ENCODE measurements around the gene P2RX2. TPM values are rescaled to one million over a fixed set of nuclear protein-coding genes. Genes with fewer than 3 reads are reported as not detected.

P2RX2 gene
- total RNA-seq, 1 experiment from 2014 or later: not detected

DNA sequence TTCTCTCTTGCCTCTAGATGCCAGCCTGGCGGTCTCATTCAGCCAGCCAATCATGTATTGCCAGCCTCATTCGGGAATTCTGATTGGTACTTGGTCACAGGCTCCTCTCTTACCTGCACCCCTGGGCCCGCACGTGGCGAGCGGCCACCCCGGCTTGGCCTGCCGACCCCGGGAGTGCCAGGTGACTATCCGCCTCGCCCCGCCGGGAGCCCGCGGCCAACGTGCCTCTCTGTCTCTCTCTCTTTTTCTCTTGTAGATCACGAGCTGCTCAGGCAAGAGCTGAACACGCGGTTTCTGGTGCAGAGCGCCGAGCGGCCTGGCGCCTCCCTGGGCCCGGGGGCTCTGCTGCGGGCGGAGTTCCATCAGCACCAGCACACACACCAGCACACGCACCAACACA, 47.5 kb upstream of the P2RX2 start (continued):
- TF ChIP-seq, protein P1, sequence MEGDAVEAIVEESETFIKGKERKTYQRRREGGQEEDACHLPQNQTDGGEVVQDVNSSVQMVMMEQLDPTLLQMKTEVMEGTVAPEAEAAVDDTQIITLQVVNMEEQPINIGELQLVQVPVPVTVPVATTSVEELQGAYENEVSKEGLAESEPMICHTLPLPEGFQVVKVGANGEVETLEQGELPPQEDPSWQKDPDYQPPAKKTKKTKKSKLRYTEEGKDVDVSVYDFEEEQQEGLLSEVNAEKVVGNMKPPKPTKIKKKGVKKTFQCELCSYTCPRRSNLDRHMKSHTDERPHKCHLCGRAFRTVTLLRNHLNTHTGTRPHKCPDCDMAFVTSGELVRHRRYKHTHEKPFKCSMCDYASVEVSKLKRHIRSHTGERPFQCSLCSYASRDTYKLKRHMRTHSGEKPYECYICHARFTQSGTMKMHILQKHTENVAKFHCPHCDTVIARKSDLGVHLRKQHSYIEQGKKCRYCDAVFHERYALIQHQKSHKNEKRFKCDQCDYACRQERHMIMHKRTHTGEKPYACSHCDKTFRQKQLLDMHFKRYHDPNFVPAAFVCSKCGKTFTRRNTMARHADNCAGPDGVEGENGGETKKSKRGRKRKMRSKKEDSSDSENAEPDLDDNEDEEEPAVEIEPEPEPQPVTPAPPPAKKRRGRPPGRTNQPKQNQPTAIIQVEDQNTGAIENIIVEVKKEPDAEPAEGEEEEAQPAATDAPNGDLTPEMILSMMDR (IDR thresholded peaks at IDR 0.05 in 2 of 3, conservative IDR thresholded peaks at IDR 0.05 in 1 of 3; ENCODE audit: borderline replicate concordance in 1 of 3, insufficient read depth in 1 of 3, low read depth in 2 of 3, low read length in 2 of 3): no peak
- no peak for TF ChIP-seq POLR2A (IDR thresholded peaks at IDR 0.05; ENCODE audit: borderline replicate concordance, extremely low read depth, insufficient read depth, insufficient read length)
- no peak for TF ChIP-seq EGR1 (IDR thresholded peaks at IDR 0.05; ENCODE audit: low read depth)
- TF ChIP-seq SIN3A (IDR thresholded peaks at IDR 0.05; ENCODE audit: low read depth): no peak
- TF ChIP-seq CBX3 (IDR thresholded peaks at IDR 0.05; ENCODE audit: low read depth): no peak
- TF ChIP-seq CEBPB (IDR thresholded peaks at IDR 0.05; ENCODE audit: low read depth): no peak
- TF ChIP-seq, protein P2, sequence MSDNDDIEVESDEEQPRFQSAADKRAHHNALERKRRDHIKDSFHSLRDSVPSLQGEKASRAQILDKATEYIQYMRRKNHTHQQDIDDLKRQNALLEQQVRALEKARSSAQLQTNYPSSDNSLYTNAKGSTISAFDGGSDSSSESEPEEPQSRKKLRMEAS (IDR thresholded peaks at IDR 0.05): no peak

DNA sequence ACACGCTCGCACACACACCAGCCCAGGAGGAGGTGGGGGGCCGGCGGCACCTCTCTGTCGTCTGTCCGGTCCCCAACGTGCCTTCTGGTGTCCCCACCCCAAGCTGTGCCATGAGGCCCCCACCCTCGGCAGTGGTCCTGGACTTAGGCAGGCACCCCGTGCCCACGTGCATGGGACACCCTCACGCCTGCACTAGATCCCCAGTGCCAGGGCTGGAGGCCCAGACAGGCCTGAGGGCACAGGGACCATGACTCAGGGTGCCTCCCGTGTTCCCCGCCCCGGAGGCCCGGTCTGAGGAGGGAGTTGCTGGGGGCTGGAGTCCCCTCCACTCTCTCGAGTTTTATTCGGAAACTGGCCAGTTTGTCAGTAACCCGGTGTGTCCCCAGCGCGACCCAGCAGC, 47.0 kb upstream of the P2RX2 start:
- intact Hi-C loops (cut with micrococcal nuclease): no loop called here
- Histone ChIP-seq H3K36me3 (ENCODE audit: control insufficient read depth in 1 of 2, insufficient read depth in 2 of 2, low read length in 2 of 2) (peaks cover 10 to 15% of the 10 kb centered on the region in 2 experiments), H3K27me3 (ENCODE audit: insufficient read depth, low read length) (no peaks in the 10 kb centered on the region), H3K4me1 (ENCODE audit: control insufficient read depth in 1 of 2, insufficient read depth in 2 of 2, low read length in 2 of 2) (no peaks in the 10 kb centered on the region), H3K4me3 (replicated peaks in 1 of 2; ENCODE audit: low read depth in 1 of 2, low read length in 2 of 2) (no peak overlapping the region), H2AFZ (ENCODE audit: low read depth, low read length, poor library complexity, severe bottlenecking) (no peak overlapping the region), H3K79me2 (ENCODE audit: insufficient read depth, low read length) (peaks cover 14% of the 10 kb centered on the region; the same call in 1 of the 2 replicates), H3K27ac (ENCODE audit: low read depth, low read length) (no peak overlapping the region), H3K9me2 (ENCODE audit: insufficient read depth) (no peaks in the 10 kb centered on the region), H3K9ac (ENCODE audit: low read length) (no peak overlapping the region), H3K9me3 (ENCODE audit: control insufficient read depth in 1 of 2, insufficient read depth in 1 of 2, low read depth in 1 of 2, low read length in 2 of 2) (no peaks in the 10 kb centered on the region), H3K4me2 (ENCODE audit: low read length) (no peak overlapping the region), H4K20me1 (ENCODE audit: insufficient read depth) (no peaks in the 10 kb centered on the region)
- TF ChIP-seq EZH2 (IDR thresholded peaks at IDR 0.05): no peak
- TF ChIP-seq, protein P3, sequence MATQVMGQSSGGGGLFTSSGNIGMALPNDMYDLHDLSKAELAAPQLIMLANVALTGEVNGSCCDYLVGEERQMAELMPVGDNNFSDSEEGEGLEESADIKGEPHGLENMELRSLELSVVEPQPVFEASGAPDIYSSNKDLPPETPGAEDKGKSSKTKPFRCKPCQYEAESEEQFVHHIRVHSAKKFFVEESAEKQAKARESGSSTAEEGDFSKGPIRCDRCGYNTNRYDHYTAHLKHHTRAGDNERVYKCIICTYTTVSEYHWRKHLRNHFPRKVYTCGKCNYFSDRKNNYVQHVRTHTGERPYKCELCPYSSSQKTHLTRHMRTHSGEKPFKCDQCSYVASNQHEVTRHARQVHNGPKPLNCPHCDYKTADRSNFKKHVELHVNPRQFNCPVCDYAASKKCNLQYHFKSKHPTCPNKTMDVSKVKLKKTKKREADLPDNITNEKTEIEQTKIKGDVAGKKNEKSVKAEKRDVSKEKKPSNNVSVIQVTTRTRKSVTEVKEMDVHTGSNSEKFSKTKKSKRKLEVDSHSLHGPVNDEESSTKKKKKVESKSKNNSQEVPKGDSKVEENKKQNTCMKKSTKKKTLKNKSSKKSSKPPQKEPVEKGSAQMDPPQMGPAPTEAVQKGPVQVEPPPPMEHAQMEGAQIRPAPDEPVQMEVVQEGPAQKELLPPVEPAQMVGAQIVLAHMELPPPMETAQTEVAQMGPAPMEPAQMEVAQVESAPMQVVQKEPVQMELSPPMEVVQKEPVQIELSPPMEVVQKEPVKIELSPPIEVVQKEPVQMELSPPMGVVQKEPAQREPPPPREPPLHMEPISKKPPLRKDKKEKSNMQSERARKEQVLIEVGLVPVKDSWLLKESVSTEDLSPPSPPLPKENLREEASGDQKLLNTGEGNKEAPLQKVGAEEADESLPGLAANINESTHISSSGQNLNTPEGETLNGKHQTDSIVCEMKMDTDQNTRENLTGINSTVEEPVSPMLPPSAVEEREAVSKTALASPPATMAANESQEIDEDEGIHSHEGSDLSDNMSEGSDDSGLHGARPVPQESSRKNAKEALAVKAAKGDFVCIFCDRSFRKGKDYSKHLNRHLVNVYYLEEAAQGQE (IDR thresholded peaks at IDR 0.05; ENCODE audit: low read depth): no peak
- no peak for TF ChIP-seq ZFX (IDR thresholded peaks at IDR 0.05)
- no peak for TF ChIP-seq SP1 (IDR thresholded peaks at IDR 0.05; ENCODE audit: low read depth)
- no peak for TF ChIP-seq JUND (IDR thresholded peaks at IDR 0.05)
- TF ChIP-seq YY1 (IDR thresholded peaks at IDR 0.05; ENCODE audit: extremely low read depth, insufficient replicate concordance, low read depth, low read length): no peak
- no peak for TF ChIP-seq SIN3A (IDR thresholded peaks at IDR 0.05; ENCODE audit: low read depth)
- TF ChIP-seq ZNF274 (IDR thresholded peaks at IDR 0.05; ENCODE audit: low read depth, low read length): no peak
- TF ChIP-seq EZH2phosphoT487 (IDR thresholded peaks at IDR 0.05; ENCODE audit: borderline replicate concordance): no peak
- no peak for TF ChIP-seq CEBPB (IDR thresholded peaks at IDR 0.05; ENCODE audit: low read depth)
- no peak for TF ChIP-seq TCF7L2 (IDR thresholded peaks at IDR 0.05; ENCODE audit: borderline replicate concordance, extremely low read depth, insufficient read depth, insufficient read length)
- TF ChIP-seq, protein P4, sequence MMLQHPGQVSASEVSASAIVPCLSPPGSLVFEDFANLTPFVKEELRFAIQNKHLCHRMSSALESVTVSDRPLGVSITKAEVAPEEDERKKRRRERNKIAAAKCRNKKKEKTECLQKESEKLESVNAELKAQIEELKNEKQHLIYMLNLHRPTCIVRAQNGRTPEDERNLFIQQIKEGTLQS (IDR thresholded peaks at IDR 0.05): no peak
- TF ChIP-seq, protein P1 (IDR thresholded peaks at IDR 0.05 in 2 of 3, conservative IDR thresholded peaks at IDR 0.05 in 1 of 3; ENCODE audit: borderline replicate concordance in 1 of 3, insufficient read depth in 1 of 3, low read depth in 2 of 3, low read length in 2 of 3): no peak
- no peak for TF ChIP-seq POLR2A (IDR thresholded peaks at IDR 0.05; ENCODE audit: borderline replicate concordance, extremely low read depth, insufficient read depth, insufficient read length)
- no peak for TF ChIP-seq RAD21 (IDR thresholded peaks at IDR 0.05; ENCODE audit: low read depth)
- ChIA-PET RAD21 (ENCODE audit: low non-redundant PET in 1 of 2, low total read pairs in 2 of 2, uncharacterized antibody in 2 of 2, unreplicated experiment in 2 of 2) (no interaction called here), CTCF (no interaction called here), POLR2A (no interaction called here)
- DNase-seq (ENCODE audit: low read depth, low spot score) (no peak), ATAC-seq (no peak; the same call in 1 of the 2 replicates)
- no TSS peak for BruUV-seq (replicated peaks)

Measured in HCT116 (cell line).